ENCODE measurements around the gene HUWE1.

DNA sequence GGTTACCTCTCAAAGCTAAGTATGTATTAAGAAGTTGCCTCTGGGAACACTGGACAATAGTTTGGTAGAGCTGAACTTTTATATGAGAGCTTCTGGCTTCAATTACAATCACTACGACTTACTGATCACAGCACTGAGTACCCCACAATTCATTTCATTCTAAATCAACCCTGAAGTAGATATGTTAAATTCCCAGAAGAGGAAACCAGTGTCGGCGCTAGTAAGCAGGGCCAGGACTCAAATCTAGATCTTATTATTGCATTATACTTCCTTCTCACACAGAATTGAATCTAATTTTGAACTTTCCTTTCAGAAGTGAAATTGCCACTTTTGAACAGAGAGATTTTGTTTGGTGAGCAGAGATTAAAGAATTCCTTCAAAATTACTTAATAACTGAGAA is 41.8 kb downstream of the HUWE1 start:
- TF ChIP-seq, protein P1, sequence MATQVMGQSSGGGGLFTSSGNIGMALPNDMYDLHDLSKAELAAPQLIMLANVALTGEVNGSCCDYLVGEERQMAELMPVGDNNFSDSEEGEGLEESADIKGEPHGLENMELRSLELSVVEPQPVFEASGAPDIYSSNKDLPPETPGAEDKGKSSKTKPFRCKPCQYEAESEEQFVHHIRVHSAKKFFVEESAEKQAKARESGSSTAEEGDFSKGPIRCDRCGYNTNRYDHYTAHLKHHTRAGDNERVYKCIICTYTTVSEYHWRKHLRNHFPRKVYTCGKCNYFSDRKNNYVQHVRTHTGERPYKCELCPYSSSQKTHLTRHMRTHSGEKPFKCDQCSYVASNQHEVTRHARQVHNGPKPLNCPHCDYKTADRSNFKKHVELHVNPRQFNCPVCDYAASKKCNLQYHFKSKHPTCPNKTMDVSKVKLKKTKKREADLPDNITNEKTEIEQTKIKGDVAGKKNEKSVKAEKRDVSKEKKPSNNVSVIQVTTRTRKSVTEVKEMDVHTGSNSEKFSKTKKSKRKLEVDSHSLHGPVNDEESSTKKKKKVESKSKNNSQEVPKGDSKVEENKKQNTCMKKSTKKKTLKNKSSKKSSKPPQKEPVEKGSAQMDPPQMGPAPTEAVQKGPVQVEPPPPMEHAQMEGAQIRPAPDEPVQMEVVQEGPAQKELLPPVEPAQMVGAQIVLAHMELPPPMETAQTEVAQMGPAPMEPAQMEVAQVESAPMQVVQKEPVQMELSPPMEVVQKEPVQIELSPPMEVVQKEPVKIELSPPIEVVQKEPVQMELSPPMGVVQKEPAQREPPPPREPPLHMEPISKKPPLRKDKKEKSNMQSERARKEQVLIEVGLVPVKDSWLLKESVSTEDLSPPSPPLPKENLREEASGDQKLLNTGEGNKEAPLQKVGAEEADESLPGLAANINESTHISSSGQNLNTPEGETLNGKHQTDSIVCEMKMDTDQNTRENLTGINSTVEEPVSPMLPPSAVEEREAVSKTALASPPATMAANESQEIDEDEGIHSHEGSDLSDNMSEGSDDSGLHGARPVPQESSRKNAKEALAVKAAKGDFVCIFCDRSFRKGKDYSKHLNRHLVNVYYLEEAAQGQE (IDR thresholded peaks at IDR 0.05; ENCODE audit: insufficient read depth in 1 of 2, low read depth in 2 of 2, low read length in 2 of 2), result no peak
- TF ChIP-seq SIN3A (IDR thresholded peaks at IDR 0.05; ENCODE audit: borderline replicate concordance, insufficient read depth, low read length), result no peak
